Right cardiac atrium (tissue), 5 donors: ENCODE results near the gene NAA38. TPM values are rescaled to one million over a fixed set of nuclear protein-coding genes. Genes with fewer than 3 reads are reported as not detected.
A peak's percentile ranks its signal among the peaks of the same experiment; 100 is the strongest.
"Not testable (repeated sequence)": the region's sequence is repeated elsewhere in the genome, so short reads cannot be mapped to it uniquely, and the experiment has no call there.

Experiments
- ATAC-seq, 2 donors: fragments of 200-7000 bp; cut with Tn5 transposase; one replicate each; pipeline versions ENCODE4 v1.8.0 to v1.9.1; 2020; ENCODE audit warnings: moderate library complexity in 2 of 2, mild to moderate bottlenecking in 1 of 2
- DNase-seq, 3 donors: peaks; one replicate each; pipeline ENCODE4 v3.0.0-alpha.2; 2020
- H3K27ac ChIP-seq: one replicate; pipeline ENCODE4 v1.5.1; 2013; ENCODE audit warnings: mild to moderate bottlenecking, low read length, control low read depth, moderate library complexity
- H3K27me3 ChIP-seq: one replicate; pipeline ENCODE4 v1.6.1; 2013; ENCODE audit not compliant: control insufficient read depth, insufficient read depth
- H3K4me1 ChIP-seq: one replicate; pipeline ENCODE4 v1.6.1; 2013; ENCODE audit warnings: low read length; ENCODE audit not compliant: control insufficient read depth, insufficient read depth
- H3K4me3 ChIP-seq: one replicate; pipeline ENCODE4 v1.5.1; 2013; ENCODE audit warnings: low read length, control low read depth
- H3K9me3 ChIP-seq: one replicate; pipeline ENCODE4 v1.6.1; 2013; ENCODE audit warnings: low read length; ENCODE audit not compliant: control insufficient read depth
- WGBS: extraction: QIAGEN DNeasy Blood & Tissue Kit; methylation state at CpG from one replicate; pipeline ENCODE4 v1.1.7; 2013; 5-methylcytosine and 5-hydroxymethylcytosine counted together
- intact Hi-C, 4 donors: fragments of 100-400 bp; cut with DNase I; formaldehyde crosslinking; loops; one replicate each; pipeline versions ENCODE4 v1.11.0 to v1.14.0; 2022 to 2023
- polyA plus RNA-seq: library from polyadenylated mRNA; stranded (reverse); fragments of 200-250 nt; gene quantifications from one replicate; pipeline ENCODE4 v1.2.3, GENCODE V29; 2013
- total RNA-seq, 4 donors: library from RNA; stranded (reverse); fragmentation: NEBNext Ultra II Directional; extraction: Animal tissue kit (Norgen Biotek cat#: 25700); gene quantifications; one replicate each; pipeline ENCODE4 v1.2.1, GENCODE V29; 2021
- donor health status: healthy with polysubstance abuse.
- donor health status: DM: no; HTN: yes; CAD: no.
- donor health status: DM: no; HTN: no; CAD: no.
- donor health status: DM: no; HTN: yes; CAD: no; lungs with severe emphysema.
- donor health status: DM: yes; HTN: yes; CAD: no.

NAA38 gene
- total and polyA plus RNA-seq, 5 donors = 59.9 to 160 (median 96.9) TPM

DNA sequence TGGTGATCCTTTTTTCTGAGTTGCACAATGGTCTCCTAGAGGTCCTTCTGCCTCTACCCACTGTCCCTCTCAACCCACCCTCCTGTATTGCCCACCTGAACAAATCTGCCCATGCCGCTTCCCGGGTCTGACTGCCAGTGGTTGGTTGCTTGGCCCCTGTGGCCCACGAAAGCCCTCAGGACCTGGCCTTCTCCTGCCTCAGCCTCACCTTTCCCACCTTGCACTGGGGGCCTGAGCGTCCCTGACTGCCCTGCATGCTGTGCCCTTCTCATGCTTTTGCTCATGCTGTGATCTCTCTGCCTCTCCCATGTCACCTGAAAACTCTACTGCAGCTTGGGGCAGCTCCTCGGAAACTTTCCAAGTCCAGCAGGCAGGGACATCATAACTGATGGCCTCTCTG is 37.1 kb downstream of the NAA38 start:
- intact Hi-C loops = loop anchor here in 2 of 4 donors (5.0 kb wide), 3 partner anchors 78 to 172 kb away; no protein-coding TSS in a partner anchor
- Histone ChIP-seq H3K27ac (no peak overlapping the region), H3K27me3 (no peaks in the 10 kb centered on the region), H3K9me3 (no peaks in the 10 kb centered on the region), H3K4me3 (no peak overlapping the region), H3K4me1 (no peaks in the 10 kb centered on the region)
- no peak for DNase-seq
- WGBS = 82% methylated on average over 5 of the region's 5 CpGs
- no peak for ATAC-seq

DNA sequence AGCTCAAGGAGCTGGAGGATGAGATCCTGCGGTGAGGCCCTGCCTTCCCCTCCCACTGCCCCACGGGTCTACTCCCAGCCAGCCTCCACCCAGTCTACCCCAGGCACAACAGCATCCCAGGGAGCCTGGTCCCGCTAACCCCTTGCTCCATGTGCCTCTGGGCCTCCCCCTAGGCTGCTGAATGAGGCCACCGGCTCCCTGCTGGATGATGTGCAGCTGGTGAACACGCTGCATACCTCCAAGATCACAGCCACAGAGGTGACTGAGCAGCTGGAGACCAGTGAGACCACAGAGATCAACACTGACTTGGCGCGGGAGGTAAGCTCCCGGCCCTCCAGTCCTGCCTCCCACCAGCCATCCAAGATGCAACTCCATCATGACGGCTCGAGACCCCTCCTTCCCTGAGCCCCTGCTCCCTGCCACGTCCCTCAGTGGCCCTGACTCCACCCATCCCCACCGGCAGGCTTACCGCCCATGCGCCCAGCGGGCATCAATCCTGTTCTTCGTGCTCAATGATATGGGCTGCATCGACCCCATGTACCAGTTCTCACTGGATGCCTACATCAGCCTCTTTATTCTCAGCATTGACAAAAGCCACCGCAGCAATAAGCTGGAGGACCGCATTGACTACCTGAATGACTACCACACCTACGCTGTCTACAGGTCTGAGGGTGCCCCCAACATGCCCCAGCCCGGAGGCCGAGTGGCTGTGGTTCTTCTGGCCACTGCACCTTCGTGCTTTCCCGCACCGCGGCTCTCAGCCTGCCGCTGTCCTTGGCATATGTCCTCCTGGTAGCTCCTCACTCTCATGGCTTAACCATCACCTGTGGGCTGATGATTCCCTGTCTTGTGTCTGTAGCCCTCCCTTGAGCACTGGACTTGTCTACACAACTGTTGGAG is 38.4 kb downstream of the NAA38 start:
- intact Hi-C loops = no loop called here
- no peak for DNase-seq
- 86% methylated on average over 27 of the region's 27 CpGs for WGBS
- Histone ChIP-seq H3K9me3 (no peaks in the 10 kb centered on the region), H3K4me3 (no peak overlapping the region), H3K27ac (no peak overlapping the region), H3K4me1 (no peaks in the 10 kb centered on the region), H3K27me3 (no peaks in the 10 kb centered on the region)
- ATAC-seq = no peak

DNA sequence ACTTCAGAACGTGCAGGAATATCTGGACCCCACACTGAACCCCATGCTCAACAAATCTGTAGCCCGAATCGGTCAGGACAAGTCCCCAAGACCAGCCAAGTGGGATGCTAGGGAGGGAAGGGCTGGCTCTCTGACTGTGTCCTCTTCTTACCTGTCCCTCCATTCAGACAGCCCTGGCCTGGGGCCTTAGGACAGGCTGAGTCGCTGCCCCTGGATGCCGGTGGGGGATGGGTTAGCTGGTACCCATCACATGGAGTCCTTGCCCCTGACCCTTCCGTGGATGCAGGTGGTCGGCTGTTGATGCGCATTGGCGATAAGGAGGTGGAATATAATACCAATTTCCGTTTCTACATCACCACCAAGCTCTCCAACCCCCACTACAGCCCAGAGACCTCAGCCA is 39.3 kb downstream of the NAA38 start:
- intact Hi-C loops = no loop called here
- no peak overlapping the region for H3K4me3 ChIP-seq
- no peaks in the 10 kb centered on the region for H3K9me3 ChIP-seq
- H3K27me3 ChIP-seq = no peaks in the 10 kb centered on the region
- no peak for DNase-seq
- ATAC-seq = no peak
- WGBS = 83% methylated on average over 10 of the region's 10 CpGs
- no peaks in the 10 kb centered on the region for H3K4me1 ChIP-seq
- no peak overlapping the region for H3K27ac ChIP-seq

DNA sequence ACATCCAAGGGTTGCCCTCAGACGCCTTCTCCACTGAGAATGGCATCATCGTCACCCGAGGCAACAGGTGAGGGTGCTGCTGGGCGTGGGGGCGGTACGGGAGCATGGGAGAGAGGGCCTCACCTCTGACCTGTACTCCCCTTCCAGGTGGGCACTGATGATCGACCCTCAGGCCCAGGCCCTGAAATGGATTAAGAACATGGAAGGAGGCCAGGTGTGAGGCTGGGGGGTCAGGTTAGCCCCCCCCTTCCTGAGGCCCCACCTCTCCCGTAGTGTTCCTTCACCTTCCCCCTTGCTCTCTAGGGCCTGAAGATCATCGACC is 39.8 kb downstream of the NAA38 start:
- H3K4me1 ChIP-seq = no peaks in the 10 kb centered on the region
- DNase-seq (no peak), ATAC-seq (no peak)
- intact Hi-C loops = no loop called here
- no peaks in the 10 kb centered on the region for H3K9me3 ChIP-seq
- H3K27me3 ChIP-seq = no peaks in the 10 kb centered on the region
- 83% methylated on average over 9 of the region's 9 CpGs for WGBS
- H3K4me3 ChIP-seq = no peak overlapping the region
- H3K27ac ChIP-seq = no peak overlapping the region

DNA sequence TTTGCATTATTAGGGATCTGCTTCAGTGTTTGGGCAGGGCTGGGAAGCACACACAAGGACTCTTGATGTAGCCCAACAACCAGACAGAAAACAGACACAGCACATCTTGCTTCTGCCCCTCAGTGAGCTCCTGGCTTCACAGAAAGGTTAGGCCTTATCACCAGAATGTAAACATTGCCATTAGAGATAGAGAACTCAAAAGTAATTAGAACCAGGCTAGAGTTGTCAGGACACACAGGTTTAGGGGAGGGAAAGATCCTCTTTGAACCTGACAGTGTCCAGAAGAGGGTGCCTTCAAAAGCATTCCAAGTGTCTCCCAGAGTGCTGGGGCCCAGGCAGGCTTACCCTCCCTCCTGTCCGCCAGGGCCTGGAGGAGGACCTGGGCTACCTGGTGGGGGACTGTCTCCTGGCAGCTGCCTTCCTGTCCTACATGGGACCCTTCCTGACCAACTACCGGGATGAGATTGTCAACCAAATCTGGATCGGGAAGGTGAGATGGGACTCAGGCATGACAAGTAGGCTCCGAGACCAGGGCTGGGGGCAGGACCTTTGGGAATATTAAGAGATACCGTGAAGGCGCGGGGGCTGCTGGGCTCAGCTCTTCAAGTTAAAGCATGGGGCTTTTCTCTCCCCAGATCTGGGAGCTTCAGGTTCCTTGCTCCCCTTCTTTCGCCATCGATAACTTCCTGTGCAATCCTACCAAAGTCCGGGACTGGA is 40.3 kb downstream of the NAA38 start:
- DNase-seq = no peak
- H3K4me3 ChIP-seq = no peak overlapping the region
- H3K4me1 ChIP-seq = no peaks in the 10 kb centered on the region
- H3K27me3 ChIP-seq = no peaks in the 10 kb centered on the region
- no peaks in the 10 kb centered on the region for H3K9me3 ChIP-seq
- H3K27ac ChIP-seq = no peak overlapping the region
- intact Hi-C loops = no loop called here
- WGBS = 59% methylated on average over 10 of the region's 10 CpGs
- ATAC-seq = no peak

DNA sequence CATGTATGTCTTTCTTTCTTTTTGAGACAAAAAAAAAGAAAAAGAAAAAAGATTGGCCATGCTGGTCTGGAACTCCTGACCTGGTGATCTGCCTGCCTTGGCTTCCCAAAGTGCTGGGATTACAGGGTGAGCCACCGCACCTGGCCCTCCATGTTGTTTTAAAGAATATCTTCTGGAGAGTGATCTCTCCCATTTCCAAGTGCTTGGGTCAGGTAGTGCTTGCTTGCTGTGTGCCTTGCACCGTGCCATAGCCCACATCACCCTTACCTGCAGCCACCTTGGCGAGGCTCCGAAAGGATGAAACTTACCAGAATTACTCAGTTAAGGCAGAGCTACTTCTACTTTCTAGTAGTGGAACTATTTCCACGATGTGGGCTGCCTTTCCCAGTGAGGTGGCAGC is 42.4 kb downstream of the NAA38 start:
- 95% methylated on average over 5 of the region's 5 CpGs for WGBS
- Histone ChIP-seq H3K9me3 (no peaks in the 10 kb centered on the region), H3K4me1 (no peaks in the 10 kb centered on the region), H3K4me3 (no peak overlapping the region), H3K27me3 (no peaks in the 10 kb centered on the region), H3K27ac (no peak overlapping the region)
- ATAC-seq (no peak), DNase-seq (no peak)
- intact Hi-C loops = no loop called here

DNA sequence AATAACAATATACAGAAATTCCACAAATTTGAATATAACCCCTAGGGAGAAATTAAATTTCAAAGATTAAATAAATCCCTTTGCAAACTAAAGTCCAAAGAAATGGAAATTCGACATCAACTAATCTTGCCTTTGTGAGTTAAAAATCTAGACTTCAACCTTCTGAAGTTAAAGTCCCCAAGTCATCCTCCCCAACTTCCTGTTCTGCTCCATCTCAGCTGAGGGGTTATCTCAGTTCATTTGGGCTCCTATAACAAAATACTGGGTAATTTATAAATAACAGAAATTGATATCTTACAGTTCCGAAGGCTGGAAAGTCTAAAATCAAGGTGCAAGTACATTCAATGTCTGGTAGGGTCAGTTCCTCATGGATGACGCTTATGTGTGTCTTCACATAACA is 46.1 kb downstream of the NAA38 start:
- H3K9me3 ChIP-seq = no peaks in the 10 kb centered on the region
- intact Hi-C loops = no loop called here
- DNase-seq = no peak
- no peak overlapping the region for H3K27ac ChIP-seq
- no peaks in the 10 kb centered on the region for H3K4me1 ChIP-seq
- WGBS = 73% methylated on average over 3 of the region's 3 CpGs
- H3K4me3 ChIP-seq = no peak overlapping the region
- ATAC-seq = no peak
- no peaks in the 10 kb centered on the region for H3K27me3 ChIP-seq

DNA sequence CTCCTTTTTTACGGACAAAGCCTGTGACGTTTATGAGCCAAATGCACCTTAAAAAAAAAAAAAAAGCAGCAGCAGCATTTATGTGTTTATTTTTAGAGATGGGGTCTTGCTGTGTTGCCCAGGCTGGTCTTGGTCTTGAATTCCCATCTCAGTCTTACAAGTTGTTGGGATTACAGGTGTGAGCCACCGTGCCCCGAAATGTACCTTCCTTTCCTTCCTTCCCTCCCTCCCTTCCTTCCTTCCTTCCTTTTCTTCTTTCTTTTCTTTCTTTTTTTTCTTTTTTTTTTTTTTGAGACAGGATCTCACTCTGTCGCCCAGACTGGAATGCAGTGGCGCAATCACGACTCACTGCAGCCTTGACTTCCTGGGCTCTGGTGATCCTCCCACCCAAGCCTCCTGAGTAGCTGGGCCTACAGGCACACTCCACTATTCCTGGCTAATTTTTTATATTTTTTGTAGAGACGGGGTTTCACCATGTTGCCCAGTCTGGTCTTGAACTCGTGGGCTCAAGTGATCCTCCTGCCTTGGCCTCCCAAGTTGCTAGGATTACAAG is 47.5 kb downstream of the NAA38 start:
- DNase-seq, H3K4me3 ChIP-seq: not testable (repeated sequence)

DNA sequence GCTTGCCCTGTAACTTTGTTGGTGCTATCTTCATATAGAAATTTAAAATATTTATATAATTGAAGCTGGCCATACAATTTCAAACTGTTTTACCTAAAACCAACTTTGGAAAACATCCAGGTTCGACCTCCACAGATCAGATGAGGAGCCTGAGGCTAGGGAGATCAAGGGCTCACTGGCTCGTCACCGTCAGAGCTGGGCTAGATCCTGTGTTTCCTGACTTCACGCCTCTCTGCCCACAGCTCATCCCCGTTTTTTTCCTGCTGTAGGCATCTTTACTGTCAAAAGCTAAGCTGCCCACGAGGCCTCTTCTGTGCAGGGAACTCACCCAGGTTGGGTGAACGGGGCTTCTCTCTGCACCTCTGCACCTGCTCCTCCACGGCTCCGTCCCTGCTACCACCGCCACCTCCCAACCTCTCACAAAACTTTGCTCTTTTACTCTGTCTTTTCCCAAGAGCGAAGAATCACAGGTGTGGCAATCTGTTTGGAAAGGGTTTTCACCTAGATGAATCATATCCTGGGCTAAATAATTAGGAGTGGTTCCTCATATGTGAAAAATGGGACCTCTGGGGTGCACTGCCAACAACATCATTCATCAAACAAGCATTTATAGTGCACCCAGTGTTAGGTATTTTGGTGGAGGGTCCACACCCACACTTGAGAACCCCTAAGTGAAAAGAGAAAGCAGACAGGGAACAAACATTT is 48.1 kb downstream of the NAA38 start:
- H3K4me1 ChIP-seq = no peaks in the 10 kb centered on the region
- 71% methylated on average over 11 of the region's 11 CpGs for WGBS
- no peak for ATAC-seq
- no peaks in the 10 kb centered on the region for H3K9me3 ChIP-seq
- H3K4me3 ChIP-seq = no peak overlapping the region
- H3K27ac ChIP-seq = no peak overlapping the region
- intact Hi-C loops = no loop called here
- no peaks in the 10 kb centered on the region for H3K27me3 ChIP-seq
- DNase-seq = no peak

More for the DNA sequence above, 47.5 kb downstream of the NAA38 start:
- H3K27me3 ChIP-seq, H3K9me3 ChIP-seq, H3K4me1 ChIP-seq, intact Hi-C loops, ATAC-seq, H3K27ac ChIP-seq: not testable (repeated sequence)
- 74% methylated on average over 9 of the region's 9 CpGs for WGBS

DNA sequence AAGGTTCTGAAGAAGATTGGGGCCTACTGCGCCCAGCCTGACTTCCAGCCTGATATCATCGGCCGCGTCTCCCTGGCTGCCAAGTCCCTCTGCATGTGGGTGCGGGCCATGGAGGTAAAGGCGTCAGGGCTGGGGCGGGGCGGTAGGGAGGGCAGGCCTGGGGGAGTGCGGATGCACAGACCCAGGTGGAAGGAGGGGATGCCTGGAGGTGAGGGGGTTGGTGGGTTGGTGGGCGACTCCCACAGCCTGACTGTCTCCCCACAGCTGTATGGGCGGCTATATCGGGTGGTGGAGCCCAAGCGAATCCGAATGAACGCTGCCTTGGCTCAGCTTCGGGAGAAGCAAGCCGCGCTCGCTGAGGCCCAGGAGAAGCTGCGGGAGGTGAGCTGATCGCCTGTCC is 50.2 kb downstream of the NAA38 start:
- WGBS = 87% methylated on average over 21 of the region's 21 CpGs
- DNase-seq (no peak), ATAC-seq (peak in 1 of 2 donors; percentile 28)
- no peaks in the 10 kb centered on the region for H3K27me3 ChIP-seq
- intact Hi-C loops = no loop called here
- H3K4me1 ChIP-seq = no peaks in the 10 kb centered on the region
- H3K27ac ChIP-seq = no peak overlapping the region
- H3K4me3 ChIP-seq = no peak overlapping the region
- no peaks in the 10 kb centered on the region for H3K9me3 ChIP-seq
